Measurements from ENCODE around the gene CRAMP1. TPM values are rescaled to one million over a fixed set of nuclear protein-coding genes. Genes with fewer than 3 reads are reported as not detected.
A peak's percentile ranks its signal among the peaks of the same experiment; 100 is the strongest.

CRAMP1 gene
- polyA plus RNA-seq, 1 of the 3 experiments (the other 2 are of a cell fraction) = 9.5 TPM

- POLR2A ChIA-PET = interaction anchor here (0.6 to 1.9 kb wide), 7 partner anchors 8 to 146 kb away, joined by 3 to 10 read pairs (median 3); partner anchors contain the start of genes EME2, MAPK8IP3 and MRPS34
- Histone ChIP-seq H3K79me2 (ENCODE audit: insufficient read depth) (peaks cover 52% of the 10 kb centered on the region), H3K4me1 (ENCODE audit: control insufficient read depth in 1 of 2, insufficient read depth in 2 of 2, low read depth in 1 of 2, low read length in 1 of 2) (peaks cover 6 to 7% of the 10 kb centered on the region in 2 experiments; a peak in 1 of 4 replicates), H4K20me1 (ENCODE audit: insufficient read depth) (peaks cover 19% of the 10 kb centered on the region; the same call in 1 of the 2 replicates), H3K9me2 (no peaks in the 10 kb centered on the region), H3K27ac (ENCODE audit: low read depth in 2 of 2, low read length in 1 of 2) (peak within 1 kb of the TSS; percentile 35 to 79; a peak in 3 of 4 replicates), H3K4me2 (peak within 1 kb of the TSS; percentile 98), H3K9me3 (no peaks in the 10 kb centered on the region), H3K36me3 (replicated peaks in 1 of 2; ENCODE audit: control insufficient read depth in 1 of 2, insufficient read depth in 2 of 2, low read length in 1 of 2) (peaks cover 19 to 30% of the 10 kb centered on the region in 2 experiments), H2AFZ (ENCODE audit: low read depth) (0 out of 2 replicates have a peak within 1 kb of the TSS, but pooled peaks have one; percentile 18), H3K9ac (peak within 1 kb of the TSS; percentile 79), H3F3A (replicated peaks; ENCODE audit: insufficient read depth) (peaks cover 19% of the 10 kb centered on the region), H3K4me3 (ENCODE audit: low read depth in 2 of 2, low read length in 1 of 2) (peak within 1 kb of the TSS; percentile 70 to 81), H3K27me3 (ENCODE audit: insufficient read depth) (no peaks in the 10 kb centered on the region)
- WGBS (ENCODE audit: low lambda C conversion rate) = 4% methylated on average over 20 of the region's 79 CpGs
- CTCF ChIA-PET = interaction anchor here (1.5 to 1.9 kb wide), 4 partner anchors 23 to 314 kb away, joined by 4 to 14 read pairs (median 6); partner anchors contain the start of gene MAPK8IP3
- peak; percentile 100 for DNase-seq
- TF ChIP-seq GABPA (IDR thresholded peaks at IDR 0.05; ENCODE audit: low read depth) = no peak
- no peak for TF ChIP-seq SIN3A (IDR thresholded peaks at IDR 0.05; ENCODE audit: borderline replicate concordance, low read depth, low read length)
- TF ChIP-seq TAF1 (IDR thresholded peaks at IDR 0.05; ENCODE audit: borderline replicate concordance, low read depth, low read length) = 0 out of 2 replicates have a peak, but pooled peaks have one; percentile 29
- no peak for TF ChIP-seq REST (IDR thresholded peaks at IDR 0.05; ENCODE audit: low read depth, low read length)
- TF ChIP-seq RCOR1 (IDR thresholded peaks at IDR 0.05; ENCODE audit: low read length) = no peak
- TF ChIP-seq, protein P1, sequence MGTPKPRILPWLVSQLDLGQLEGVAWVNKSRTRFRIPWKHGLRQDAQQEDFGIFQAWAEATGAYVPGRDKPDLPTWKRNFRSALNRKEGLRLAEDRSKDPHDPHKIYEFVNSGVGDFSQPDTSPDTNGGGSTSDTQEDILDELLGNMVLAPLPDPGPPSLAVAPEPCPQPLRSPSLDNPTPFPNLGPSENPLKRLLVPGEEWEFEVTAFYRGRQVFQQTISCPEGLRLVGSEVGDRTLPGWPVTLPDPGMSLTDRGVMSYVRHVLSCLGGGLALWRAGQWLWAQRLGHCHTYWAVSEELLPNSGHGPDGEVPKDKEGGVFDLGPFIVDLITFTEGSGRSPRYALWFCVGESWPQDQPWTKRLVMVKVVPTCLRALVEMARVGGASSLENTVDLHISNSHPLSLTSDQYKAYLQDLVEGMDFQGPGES (IDR thresholded peaks at IDR 0.05; ENCODE audit: low read depth, low read length) = peak; percentile 82
- TF ChIP-seq RFX5 (IDR thresholded peaks at IDR 0.05; ENCODE audit: low read length) = peak; percentile 49; the same call in 1 of the 2 replicates
- TF ChIP-seq MXI1 (IDR thresholded peaks at IDR 0.05; ENCODE audit: low read depth, low read length) = peak; percentile 75; the same call in 1 of the 2 replicates
- TF ChIP-seq RXRA (IDR thresholded peaks at IDR 0.05; ENCODE audit: borderline replicate concordance, low read depth) = no peak
- TF ChIP-seq FOXM1 (IDR thresholded peaks at IDR 0.05; ENCODE audit: low read depth) = no peak
- no peak; the same call in 1 of the 2 replicates for TF ChIP-seq YY1 (IDR thresholded peaks at IDR 0.05; ENCODE audit: low read depth)
- no peak for TF ChIP-seq ELF1 (IDR thresholded peaks at IDR 0.05)
- TF ChIP-seq POLR2AphosphoS5 (IDR thresholded peaks at IDR 0.05; ENCODE audit: low read depth, low read length) = peak; percentile 69
- TF ChIP-seq GATA2 (CRISPR knock-in tag; IDR thresholded peaks at IDR 0.05) = no peak
- TF ChIP-seq FOXJ3 (CRISPR knock-in tag; IDR thresholded peaks at IDR 0.05) = no peak
- TF ChIP-seq, protein P2, sequence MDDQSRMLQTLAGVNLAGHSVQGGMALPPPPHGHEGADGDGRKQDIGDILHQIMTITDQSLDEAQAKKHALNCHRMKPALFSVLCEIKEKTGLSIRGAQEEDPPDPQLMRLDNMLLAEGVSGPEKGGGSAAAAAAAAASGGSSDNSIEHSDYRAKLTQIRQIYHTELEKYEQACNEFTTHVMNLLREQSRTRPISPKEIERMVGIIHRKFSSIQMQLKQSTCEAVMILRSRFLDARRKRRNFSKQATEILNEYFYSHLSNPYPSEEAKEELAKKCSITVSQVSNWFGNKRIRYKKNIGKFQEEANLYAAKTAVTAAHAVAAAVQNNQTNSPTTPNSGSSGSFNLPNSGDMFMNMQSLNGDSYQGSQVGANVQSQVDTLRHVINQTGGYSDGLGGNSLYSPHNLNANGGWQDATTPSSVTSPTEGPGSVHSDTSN (IDR thresholded peaks at IDR 0.05) = peak; percentile 99
- TF ChIP-seq SMC3 (IDR thresholded peaks at IDR 0.05; ENCODE audit: low read depth, low read length) = no peak
- TF ChIP-seq MEF2A (IDR thresholded peaks at IDR 0.05; ENCODE audit: borderline replicate concordance, low read depth) = no peak
- no peak for TF ChIP-seq EZH2phosphoT487 (IDR thresholded peaks at IDR 0.05; ENCODE audit: borderline replicate concordance, low read depth)
- TF ChIP-seq, protein P3, sequence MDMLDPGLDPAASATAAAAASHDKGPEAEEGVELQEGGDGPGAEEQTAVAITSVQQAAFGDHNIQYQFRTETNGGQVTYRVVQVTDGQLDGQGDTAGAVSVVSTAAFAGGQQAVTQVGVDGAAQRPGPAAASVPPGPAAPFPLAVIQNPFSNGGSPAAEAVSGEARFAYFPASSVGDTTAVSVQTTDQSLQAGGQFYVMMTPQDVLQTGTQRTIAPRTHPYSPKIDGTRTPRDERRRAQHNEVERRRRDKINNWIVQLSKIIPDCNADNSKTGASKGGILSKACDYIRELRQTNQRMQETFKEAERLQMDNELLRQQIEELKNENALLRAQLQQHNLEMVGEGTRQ (IDR thresholded peaks at IDR 0.05; ENCODE audit: borderline replicate concordance, low read depth, low read length) = no peak
- TF ChIP-seq MAX (IDR thresholded peaks at IDR 0.05; ENCODE audit: low read depth) = peak; percentile 40; the same call in 1 of the 2 replicates
- no peak for TF ChIP-seq JUND (IDR thresholded peaks at IDR 0.05)
- TF ChIP-seq EP300 (IDR thresholded peaks at IDR 0.05; ENCODE audit: borderline replicate concordance in 1 of 2, low read depth in 1 of 2, low read length in 1 of 2) = no peak
- TF ChIP-seq RAD21 (IDR thresholded peaks at IDR 0.05; ENCODE audit: low read length) = no peak
- no peak for TF ChIP-seq TCF12 (IDR thresholded peaks at IDR 0.05)
- TF ChIP-seq NRF1 (IDR thresholded peaks at IDR 0.05; ENCODE audit: low read depth, low read length) = peak; percentile 60
- TF ChIP-seq NFIC (IDR thresholded peaks at IDR 0.05; ENCODE audit: borderline replicate concordance) = no peak
These were observed 65.9 kb downstream of the CRAMP1 start, which contains the start of gene JPT2 for GRCh38 chr16:1677942-1678499. TSS of gene JPT2 (plus strand) at chr16:1678279. CDS start at chr16:1678313, 34 bp downstream.

All from SK-N-SH (cell line).